HUES6 (cell line): Measurements from ENCODE around the gene MPC2.
"Not testable (repeated sequence)": the region's sequence is repeated elsewhere in the genome, so short reads cannot be mapped to it uniquely, and the experiment has no call there.

Source experiments
- H3K27ac ChIP-seq: 2 replicates; pipeline ENCODE4 v1.7.0; 2013; ENCODE audit warnings: low read depth, mild to moderate bottlenecking, low read length, inconsistent platforms
- H3K27me3 ChIP-seq: 2 replicates; pipeline ENCODE4 v1.6.1; 2013; ENCODE audit warnings: low read length; ENCODE audit not compliant: control insufficient read depth, insufficient read depth
- H3K36me3 ChIP-seq: 2 replicates; pipeline ENCODE4 v1.6.1; 2013; ENCODE audit warnings: low read length; ENCODE audit not compliant: control insufficient read depth, insufficient read depth
- H3K4me1 ChIP-seq: 2 replicates; pipeline ENCODE4 v1.6.1; 2013; ENCODE audit warnings: low read length; ENCODE audit not compliant: control insufficient read depth, insufficient read depth
- H3K4me3 ChIP-seq: 2 replicates; pipeline ENCODE4 v1.5.1; 2013; ENCODE audit warnings: low read depth, low read length
- H3K9ac ChIP-seq: one replicate; pipeline ENCODE4 v1.6.1; 2013; ENCODE audit warnings: mild to moderate bottlenecking, low read length
- H3K9me3 ChIP-seq: 2 replicates; pipeline ENCODE4 v1.6.1; 2013; ENCODE audit warnings: low read depth, low read length; ENCODE audit not compliant: control insufficient read depth, insufficient read depth

The MPC2 gene

DNA sequence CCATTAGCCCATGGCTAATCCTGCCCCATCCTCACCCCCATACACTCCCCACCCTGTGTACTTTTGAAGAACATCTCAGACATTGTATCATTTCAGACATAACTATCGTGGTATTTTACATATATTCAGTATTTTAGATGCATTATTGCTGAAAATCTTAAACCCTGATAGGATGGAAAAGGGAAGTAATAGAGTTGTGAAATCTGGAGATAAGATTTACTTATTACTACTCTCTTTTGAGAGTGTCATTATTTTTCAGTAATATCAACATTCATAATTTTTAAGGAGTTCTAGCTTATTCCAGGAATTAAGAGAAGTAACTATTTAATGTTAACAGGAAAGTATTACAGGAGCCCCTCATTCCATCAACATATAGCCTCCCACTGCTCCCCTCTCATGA is 57.4 kb downstream of the MPC2 start:
- Histone ChIP-seq H3K9me3 (no peaks in the 10 kb centered on the region), H3K4me1 (peaks cover 9% of the 10 kb centered on the region; the same call in 1 of the 2 replicates), H3K9ac (no peak overlapping the region), H3K27ac (no peak overlapping the region), H3K36me3 (no peaks in the 10 kb centered on the region), H3K4me3 (no peak overlapping the region), H3K27me3 (no peaks in the 10 kb centered on the region)

DNA sequence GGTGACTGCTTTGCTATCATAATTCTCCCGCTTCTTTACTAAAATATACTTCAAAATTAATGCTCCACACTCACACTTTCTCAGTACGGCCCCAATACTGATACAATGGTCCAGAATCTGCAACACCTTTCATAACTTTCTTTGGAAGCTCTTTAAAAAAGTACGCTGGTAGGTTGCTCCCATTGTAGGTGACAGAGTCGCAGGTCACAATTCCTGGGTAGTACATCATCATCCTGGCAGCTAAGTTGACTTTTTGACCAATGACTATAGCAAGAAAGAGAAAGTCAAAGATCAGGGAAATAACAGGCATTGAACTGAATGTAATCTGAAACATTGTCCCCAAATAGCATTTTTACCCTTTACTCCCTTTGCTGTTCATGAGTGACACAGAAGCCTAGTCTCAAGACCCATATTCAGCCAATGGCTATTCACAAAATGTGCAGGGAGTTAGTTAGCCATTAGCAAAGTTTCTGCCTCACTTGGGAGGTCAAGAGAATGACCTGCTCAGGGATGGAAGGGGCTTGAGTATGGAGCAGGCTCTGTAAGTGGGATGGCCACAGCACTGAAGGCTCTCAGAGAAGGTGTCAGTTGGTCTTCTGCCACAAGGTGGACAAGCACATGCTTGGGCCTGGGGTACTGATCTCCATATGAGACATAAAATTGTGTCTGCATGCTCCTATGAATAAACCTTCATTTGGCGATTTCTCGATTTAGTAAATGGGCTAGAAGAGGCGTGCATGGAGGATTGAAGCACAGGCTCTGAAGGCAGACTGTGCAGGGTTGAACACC is 58.3 kb downstream of the MPC2 start:
- no peak overlapping the region for H3K27ac ChIP-seq
- H3K27me3 ChIP-seq, result no peaks in the 10 kb centered on the region
- H3K36me3 ChIP-seq, result no peaks in the 10 kb centered on the region
- no peaks in the 10 kb centered on the region for H3K9me3 ChIP-seq
- H3K4me1 ChIP-seq, result peaks cover 9% of the 10 kb centered on the region; the same call in 1 of the 2 replicates
- H3K9ac ChIP-seq, result no peak overlapping the region
- no peak overlapping the region for H3K4me3 ChIP-seq

DNA sequence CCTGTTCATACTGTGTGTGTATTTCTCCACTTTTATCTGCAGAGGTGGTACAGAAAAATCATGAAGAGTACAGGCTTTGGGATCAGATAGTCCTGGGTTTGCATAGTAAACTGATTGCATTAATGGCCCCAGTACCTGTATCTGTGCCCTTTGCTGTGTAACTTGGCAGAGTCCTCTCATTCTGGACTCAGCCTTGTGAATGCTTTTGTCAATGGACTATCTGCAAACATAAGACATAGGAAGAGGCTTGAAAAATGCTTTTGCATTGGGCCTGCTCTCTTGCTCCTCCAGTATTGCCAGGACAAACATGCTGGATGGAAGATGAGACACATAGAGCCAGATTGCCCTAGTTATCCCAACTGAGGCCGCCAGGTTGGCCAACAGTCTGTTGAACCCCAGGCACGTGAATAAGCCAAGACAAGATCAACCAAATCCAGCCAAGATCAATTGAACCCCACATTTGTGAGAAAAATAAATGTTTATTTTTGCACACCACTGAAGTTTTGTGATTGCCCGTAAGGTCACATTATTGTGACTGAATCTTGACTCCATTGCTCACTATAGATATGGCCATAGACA is 60.2 kb downstream of the MPC2 start:
- no peaks in the 10 kb centered on the region for H3K9me3 ChIP-seq
- H3K9ac ChIP-seq, result no peak overlapping the region
- no peak overlapping the region for H3K27ac ChIP-seq
- H3K36me3 ChIP-seq, result no peaks in the 10 kb centered on the region
- no peak overlapping the region for H3K4me3 ChIP-seq
- no peaks in the 10 kb centered on the region for H3K27me3 ChIP-seq
- peaks cover 9% of the 10 kb centered on the region; the same call in 1 of the 2 replicates for H3K4me1 ChIP-seq

DNA sequence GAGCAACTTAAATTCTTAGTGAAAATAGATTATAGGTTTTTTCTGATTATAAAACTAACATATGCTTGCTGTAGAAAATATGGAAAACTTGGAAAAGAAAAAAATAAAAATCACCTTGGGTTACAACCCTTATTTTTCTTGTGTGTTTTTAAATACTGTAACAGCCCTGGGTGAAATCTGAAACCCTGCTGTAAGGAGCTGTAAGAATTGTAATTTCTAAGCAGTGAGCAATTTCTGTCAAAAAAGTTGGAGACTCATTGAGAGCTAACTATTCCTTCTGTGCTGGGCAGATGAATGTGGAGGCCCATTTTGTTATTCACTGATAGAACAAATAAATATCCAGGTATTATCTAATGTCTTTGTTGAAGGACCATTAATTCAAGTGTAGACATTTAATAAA is 65.5 kb downstream of the MPC2 start:
- Histone ChIP-seq H3K27me3 (no peaks in the 10 kb centered on the region), H3K4me3 (no peak overlapping the region), H3K36me3 (no peaks in the 10 kb centered on the region), H3K4me1 (peaks cover 27% of the 10 kb centered on the region), H3K9me3 (no peaks in the 10 kb centered on the region), H3K9ac (no peak overlapping the region), H3K27ac (no peak overlapping the region)

DNA sequence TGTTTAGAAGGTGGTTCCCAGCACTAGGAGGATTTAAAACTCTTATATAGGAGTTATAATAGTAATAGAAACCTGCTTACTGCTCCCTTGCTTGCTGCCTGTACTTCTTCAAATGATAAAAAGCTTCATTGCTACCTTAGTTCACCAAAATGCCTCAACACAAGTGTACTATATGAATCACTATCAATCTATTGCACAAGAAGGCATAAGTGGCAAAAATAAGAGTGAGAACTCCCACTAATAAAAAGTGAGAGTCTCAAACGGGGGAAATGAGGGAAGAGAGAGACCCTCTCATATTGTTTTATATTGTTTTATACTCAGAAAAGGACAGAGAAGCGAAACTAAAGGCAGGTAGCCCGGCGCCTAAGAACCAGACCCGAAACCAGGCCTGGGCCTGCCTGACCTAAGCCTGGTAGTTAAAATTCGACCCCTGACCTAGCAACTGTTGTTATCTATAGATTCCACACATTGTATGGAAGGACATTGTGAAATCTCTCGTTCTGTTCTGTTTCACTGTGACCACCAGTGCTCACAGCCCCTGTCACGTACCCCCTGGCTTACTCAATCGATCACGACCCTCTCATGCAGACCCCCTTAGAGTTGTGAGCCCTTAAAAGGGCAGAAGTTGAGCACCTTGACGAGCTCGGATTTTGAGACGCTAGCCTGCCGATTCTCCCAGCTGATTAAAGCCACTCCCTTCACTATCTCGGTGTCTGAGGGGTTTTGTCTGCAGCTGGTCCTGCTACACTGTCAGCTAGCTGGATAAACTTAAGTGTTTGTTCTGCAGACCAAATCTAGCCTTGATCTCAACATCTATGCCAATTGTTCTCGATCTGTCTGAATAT is 67.5 kb downstream of the MPC2 start:
- H3K27me3 ChIP-seq, H3K27ac ChIP-seq, H3K4me3 ChIP-seq: not testable (repeated sequence)

DNA sequence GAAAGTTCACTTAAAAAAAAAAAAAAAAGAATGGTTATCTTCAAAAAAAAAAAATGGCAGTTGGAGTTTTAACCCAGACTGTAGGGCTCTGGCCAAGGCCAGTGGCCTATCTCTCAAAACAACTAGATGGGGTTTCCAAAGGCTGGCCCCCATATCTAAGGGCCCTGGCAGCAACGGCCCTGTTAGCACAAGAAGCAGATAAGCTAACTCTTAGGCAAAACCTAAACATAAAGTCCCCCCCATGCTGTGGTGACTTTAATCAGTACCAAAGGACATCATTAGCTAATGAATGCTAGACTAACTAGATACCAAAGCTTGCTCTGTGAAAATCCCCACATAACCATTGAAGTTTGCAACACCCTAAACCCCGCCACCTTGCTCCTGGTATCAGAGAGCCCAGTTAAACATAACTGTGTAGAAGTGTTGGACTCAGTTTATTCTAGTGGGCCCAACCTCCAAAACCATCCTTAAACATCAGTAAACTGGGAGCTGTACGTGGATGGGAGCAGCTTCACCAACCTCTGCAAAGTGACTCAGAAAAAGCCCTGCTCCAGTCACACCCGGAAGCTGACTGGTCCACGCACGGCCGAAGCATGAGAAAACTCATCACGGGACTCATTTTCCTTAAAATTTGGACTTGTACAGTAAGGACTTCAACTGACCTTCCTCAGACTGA is 70.0 kb downstream of the MPC2 start:
- not testable (repeated sequence) for H3K9me3 ChIP-seq, H3K27me3 ChIP-seq, H3K4me3 ChIP-seq, H3K9ac ChIP-seq, H3K36me3 ChIP-seq, H3K27ac ChIP-seq
- H3K4me1 ChIP-seq, result peaks cover 34% of the 10 kb centered on the region

More for the DNA sequence above, 67.5 kb downstream of the MPC2 start:
- not testable (repeated sequence) for H3K9me3 ChIP-seq, H3K36me3 ChIP-seq, H3K9ac ChIP-seq
- H3K4me1 ChIP-seq, result peaks cover 20% of the 10 kb centered on the region
